HEK293T (cell line): ENCODE results near the gene CCNI2.

Source experiments
- ARNT ChIP-seq: fragments of 450-650 bp; IDR thresholded peaks from 2 replicates; pipeline ENCODE4 v1.6.1; 2017; ENCODE audit warnings: mild to moderate bottlenecking
- BHLHE40 ChIP-seq: fragments of 450-650 bp; IDR thresholded peaks from 2 replicates; pipeline ENCODE4 v1.6.1; 2016; ENCODE audit warnings: mild to moderate bottlenecking, moderate library complexity, borderline replicate concordance
- CTBP1 ChIP-seq: fragments of 450-650 bp; IDR thresholded peaks from 2 replicates; pipeline ENCODE4 v1.6.1; 2016; ENCODE audit warnings: borderline replicate concordance
- ELF4 ChIP-seq: fragments of 450-650 bp; IDR thresholded peaks from 2 replicates; pipeline ENCODE4 v1.6.1; 2017; ENCODE audit warnings: antibody characterized with exemption
- FOXA1 ChIP-seq: fragments of 450-650 bp; IDR thresholded peaks from 2 replicates; pipeline ENCODE4 v1.6.1; 2016; ENCODE audit warnings: mild to moderate bottlenecking
- FOXM1 ChIP-seq: fragments of 450-650 bp; IDR thresholded peaks from 2 replicates; pipeline ENCODE4 v1.6.1; 2017; ENCODE audit warnings: mild to moderate bottlenecking, borderline replicate concordance
- HDGF ChIP-seq: fragments of 450-650 bp; IDR thresholded peaks from 2 replicates; pipeline ENCODE4 v1.6.1; 2017; ENCODE audit warnings: antibody characterized with exemption, borderline replicate concordance
- L3MBTL2 ChIP-seq: fragments of 450-650 bp; conservative IDR thresholded peaks from 2 replicates; pipeline ENCODE4 v1.6.1; 2016; ENCODE audit warnings: mild to moderate bottlenecking
- LEF1 ChIP-seq: fragments of 450-650 bp; IDR thresholded peaks from 2 replicates; pipeline ENCODE4 v1.6.1; 2017; ENCODE audit warnings: mild to moderate bottlenecking, borderline replicate concordance
- SP1 ChIP-seq: fragments of 450-650 bp; IDR thresholded peaks from 2 replicates; pipeline ENCODE4 v1.6.1; 2017
- SUZ12 ChIP-seq: fragments of 450-650 bp; IDR thresholded peaks from 2 replicates; pipeline ENCODE4 v1.6.1; 2016; ENCODE audit warnings: mild to moderate bottlenecking
- TARDBP ChIP-seq: fragments of 450-650 bp; IDR thresholded peaks from 2 replicates; pipeline ENCODE4 v1.6.1; 2016
- ZNF384 ChIP-seq: fragments of 450-650 bp; IDR thresholded peaks from 2 replicates; pipeline ENCODE4 v1.6.1; 2016
- TF ChIP-seq, protein P1 (sequence below): fragments of 450-650 bp; IDR thresholded peaks from 2 replicates; pipeline ENCODE4 v1.6.1; 2016

DNA sequence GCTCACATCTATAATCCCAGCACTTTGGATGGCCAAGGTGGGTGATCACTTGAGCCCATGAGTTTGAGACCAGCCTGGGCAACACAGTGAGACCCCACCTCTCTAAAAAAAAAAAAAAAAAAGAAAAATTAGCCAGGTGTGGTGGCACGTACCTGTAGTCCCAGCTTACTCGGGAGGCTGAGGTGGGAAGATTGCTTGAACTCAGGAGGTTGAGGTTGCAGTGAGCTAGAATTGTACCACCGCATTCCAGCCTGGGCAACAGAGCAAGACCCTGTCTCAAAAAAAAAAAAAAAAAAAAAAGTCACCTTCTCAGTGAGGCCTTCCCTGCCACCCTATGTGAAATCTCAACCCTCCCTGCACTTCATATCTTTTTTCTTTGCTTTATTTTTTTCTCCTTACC is 43.8 kb downstream of the CCNI2 start:
- TF ChIP-seq CTBP1 (no peak), TARDBP (no peak), SP1 (no peak), FOXA1 (no peak), FOXM1 (no peak), HDGF (no peak), BHLHE40 (no peak), ZNF384 (no peak), ELF4 (no peak), LEF1 (no peak), ARNT (no peak), L3MBTL2 (no peak), SUZ12 (no peak)
- TF ChIP-seq, protein P1, sequence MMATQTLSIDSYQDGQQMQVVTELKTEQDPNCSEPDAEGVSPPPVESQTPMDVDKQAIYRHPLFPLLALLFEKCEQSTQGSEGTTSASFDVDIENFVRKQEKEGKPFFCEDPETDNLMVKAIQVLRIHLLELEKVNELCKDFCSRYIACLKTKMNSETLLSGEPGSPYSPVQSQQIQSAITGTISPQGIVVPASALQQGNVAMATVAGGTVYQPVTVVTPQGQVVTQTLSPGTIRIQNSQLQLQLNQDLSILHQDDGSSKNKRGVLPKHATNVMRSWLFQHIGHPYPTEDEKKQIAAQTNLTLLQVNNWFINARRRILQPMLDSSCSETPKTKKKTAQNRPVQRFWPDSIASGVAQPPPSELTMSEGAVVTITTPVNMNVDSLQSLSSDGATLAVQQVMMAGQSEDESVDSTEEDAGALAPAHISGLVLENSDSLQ = no peak
